Measurements from ENCODE around the gene BACE1-AS.
"Not testable (repeated sequence)": the region's sequence is repeated elsewhere in the genome, so short reads cannot be mapped to it uniquely, and the experiment has no call there.

Gene BACE1-AS

DNA sequence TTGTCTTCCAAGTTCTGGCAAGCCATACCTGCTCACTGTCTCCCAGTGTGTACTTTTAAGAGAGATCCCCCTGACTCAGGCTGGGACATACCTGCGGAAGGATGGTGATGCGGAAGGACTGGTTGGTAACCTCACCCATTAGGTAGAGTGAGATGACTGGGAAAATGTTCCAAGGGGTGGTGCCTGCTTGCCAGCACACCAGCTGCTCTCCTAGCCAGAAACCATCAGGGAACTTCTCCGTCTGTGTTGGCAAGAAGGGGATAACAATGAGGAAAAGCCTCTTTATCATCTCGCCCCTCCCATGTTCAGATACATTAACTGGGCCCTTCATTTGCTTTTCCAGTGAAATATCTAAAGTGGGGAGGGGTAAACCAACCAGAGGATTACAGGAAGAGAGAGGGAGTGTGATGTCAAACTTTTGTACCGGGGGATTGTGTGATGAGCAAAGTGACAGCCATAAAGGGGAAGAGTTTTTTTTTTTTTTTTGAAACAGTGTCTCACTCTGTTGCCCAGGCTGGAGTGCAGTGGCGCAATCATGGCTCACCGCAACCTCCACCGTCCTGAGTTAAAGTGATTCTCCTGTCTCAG is at the start of gene BACE1-AS:
Gene BACE1-AS (plus strand): TSS at position 538 of the 588 bp plus-strand sequence.
- no peak for DNase-seq

DNA sequence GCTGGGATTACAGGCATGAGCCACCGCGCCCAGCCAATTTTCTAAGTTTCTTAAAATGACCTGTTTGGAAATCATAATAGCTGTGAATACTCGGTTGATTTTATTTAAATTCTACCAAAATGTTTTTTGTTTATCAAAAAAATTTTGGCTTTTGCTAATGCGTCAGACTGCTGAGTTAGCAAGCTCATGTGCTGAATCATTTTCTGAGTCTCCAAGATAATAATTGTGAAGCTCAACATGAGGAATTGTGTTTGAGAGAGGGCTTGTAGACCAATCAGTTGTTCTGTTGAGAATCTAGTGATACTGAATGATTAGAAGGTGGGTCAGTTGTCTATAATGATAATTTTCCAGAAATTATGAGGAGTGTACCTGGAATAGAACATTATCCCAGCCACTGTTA is 42.8 kb upstream of the BACE1-AS start:
- DNase-seq: no peak

DNA sequence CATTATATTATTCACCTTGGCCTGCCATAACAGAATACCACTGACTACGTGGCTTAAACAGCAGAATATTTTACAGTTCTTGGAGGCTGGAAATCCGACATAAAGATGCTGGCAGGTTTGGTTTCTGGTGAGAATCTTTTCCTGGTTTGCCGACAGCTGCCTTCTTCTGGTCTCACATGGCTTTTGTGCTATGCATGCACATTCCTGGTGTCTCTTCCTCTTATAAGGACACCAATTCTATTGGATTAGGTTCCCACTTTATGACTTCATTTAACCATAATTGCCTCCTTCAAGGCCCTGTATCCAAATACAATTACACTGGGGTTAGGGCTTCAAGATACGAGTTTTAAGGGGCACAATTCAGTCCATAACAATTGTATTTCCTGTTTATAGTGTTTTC is 41.6 kb upstream of the BACE1-AS start:
- DNase-seq: no peak

DNA sequence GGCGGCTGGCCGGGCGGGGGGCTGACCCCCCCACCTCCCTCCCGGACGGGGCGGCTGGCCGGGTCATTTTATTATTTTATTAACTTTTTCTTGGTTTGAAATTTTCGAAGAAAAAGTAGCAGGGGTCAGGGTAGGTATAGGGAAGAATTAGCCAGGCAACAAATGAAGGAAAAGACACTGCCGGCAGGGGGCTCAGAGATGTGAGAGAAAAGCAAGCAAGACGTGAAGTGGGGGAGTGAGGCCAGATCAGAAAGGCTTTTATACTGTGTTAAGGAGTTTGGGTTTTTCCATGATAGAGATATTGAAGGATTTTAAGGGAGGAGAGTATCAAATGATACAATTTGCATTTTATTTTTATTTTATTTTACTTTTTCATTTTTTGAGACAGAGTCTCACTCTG is 39.6 kb upstream of the BACE1-AS start:
- DNase-seq: no peak

DNA sequence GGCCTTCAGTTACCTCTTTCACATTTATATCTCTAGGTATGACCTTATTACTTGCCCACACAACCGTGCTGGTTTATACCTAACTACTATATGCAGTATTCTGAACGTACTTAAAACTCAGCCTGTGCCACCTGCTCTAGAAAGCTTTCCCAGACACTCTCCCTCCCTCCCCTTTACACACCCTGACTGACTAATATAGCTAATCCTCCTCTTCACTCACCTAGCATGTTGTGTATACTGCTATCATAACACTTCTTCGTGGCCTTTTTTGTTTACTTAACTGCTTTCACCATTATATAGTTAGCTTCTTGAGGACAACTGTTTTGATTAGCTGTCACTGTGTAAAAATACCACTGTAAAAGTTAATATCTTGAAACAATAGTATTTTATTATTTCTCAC is 35.2 kb upstream of the BACE1-AS start:
- DNase-seq: no peak

DNA sequence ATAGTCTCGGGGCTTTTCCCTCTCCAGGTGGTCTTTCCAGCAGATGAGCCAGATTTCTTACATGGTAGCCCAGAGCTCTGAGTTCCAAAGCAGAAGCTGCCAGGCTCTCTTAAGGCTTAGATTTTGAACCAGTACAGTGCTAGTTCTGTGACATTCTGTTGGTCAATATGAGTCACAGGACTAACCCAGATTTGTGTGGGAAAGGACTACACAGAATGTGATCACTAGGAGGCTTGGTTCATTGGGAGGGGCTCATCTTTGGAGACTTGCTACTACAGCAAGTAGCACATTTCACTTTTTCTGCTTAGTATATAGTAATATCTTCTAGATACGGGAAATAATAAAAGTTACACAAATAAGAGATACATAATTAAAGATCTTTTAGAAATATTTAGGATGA is 34.6 kb upstream of the BACE1-AS start:
- no peak for DNase-seq

DNA sequence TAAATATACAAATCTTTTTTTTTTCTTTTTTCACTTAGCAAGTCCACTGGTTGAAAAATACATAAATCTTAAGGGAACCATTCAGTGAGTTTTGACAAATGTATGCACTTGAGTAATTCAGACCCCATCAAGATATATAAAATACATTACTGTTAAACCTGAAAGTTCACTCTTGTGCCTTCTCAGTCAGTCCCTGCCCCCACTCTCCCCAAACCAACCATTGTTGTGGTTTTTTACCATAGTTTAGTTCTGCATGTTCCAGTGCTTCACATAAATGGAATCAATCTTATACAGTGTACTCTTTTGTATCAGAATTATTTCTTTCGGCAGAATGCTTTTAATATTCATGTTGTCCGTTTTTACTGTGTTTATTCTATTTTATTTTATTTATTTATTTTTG is 32.6 kb upstream of the BACE1-AS start:
- DNase-seq: no peak

DNA sequence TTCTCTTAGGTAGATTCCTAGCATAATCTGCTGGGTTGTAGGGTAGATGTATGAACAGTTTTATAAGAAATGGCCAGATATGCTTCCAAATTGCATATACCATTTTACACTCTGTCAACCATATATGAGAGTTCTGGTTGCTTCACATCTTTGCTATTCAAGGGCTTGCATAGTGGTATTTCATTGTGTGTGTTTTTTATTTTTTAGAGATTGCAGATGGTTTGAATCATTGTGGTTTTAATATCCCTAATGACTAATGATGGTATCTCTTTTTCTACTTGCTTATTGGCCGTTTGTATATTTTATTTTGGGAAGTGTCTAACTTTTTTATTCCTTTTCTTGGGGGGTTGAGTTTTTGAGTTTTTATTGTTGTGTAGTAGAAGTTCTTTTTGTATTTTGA is 31.7 kb upstream of the BACE1-AS start:
- no peak for DNase-seq

DNA sequence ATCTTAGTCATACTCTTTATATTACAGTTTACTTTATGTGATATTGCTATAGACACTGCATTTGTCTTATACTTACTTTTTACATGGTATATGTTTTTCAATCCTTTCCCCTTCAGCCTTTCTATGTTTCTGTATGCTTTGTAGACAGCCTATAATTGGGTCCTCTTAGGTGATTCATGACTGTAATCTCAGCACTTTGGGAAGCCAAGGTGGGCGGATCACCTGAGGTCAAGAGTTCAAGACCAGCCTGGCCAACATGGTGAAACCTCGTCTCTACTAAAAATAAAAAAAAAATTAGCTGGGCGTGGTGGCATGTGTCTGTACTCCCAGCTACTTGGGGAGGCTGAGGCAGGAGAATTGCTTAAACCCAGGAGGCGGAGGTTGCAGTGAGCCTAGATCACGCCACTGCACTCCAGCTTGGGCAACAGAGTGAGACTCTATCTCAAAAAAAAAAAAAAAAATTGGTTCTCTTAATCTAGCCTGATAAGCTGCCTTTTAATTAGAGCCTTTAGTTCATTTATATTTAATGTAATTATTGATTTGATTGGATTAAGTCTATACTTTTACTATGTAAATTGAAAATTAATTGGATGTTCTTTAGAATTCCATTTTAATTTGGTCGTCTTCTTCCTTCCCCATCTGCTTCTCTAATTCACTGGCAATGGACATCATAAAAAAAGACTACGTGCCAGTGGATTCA is 26.4 kb upstream of the BACE1-AS start:
- not testable (repeated sequence) for DNase-seq

DNA sequence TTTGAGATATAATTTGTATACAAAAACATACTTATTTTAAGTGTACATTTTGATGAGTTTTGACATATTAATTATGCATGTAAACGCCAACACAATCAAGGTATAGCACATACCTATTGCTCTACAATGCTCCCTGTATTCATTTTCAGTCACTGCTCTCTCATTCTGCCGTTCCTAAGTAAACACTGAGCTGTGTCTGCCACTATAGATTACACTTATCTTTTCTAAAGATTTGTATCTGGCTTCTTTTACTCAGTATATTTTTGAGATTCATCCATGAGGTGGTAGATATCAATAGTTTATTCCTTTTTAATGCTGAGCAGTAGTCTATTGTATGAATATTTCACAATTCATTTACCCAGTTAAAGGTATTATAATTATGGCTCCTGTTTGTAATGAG is 25.4 kb upstream of the BACE1-AS start:
- no peak for DNase-seq

DNA sequence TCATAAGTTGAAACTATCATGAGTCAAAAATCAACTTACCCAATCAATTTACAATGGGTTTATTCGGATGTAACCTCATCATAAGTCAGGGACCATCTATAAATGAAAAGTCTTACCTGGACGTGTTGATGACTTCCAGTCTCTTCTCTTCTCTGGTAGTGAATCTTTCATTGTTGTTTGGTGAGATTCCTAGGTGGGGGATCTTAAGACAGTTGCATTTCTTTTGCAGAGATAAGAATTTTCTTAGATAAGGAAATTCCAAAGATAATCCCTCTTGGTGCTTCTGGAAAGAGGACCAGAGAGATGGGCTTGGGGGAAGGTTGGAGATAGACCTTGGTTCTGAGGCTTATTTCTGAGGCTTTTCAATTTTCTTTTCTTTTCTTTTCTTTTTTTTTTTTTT is 21.3 kb upstream of the BACE1-AS start:
- no peak for DNase-seq

DNA sequence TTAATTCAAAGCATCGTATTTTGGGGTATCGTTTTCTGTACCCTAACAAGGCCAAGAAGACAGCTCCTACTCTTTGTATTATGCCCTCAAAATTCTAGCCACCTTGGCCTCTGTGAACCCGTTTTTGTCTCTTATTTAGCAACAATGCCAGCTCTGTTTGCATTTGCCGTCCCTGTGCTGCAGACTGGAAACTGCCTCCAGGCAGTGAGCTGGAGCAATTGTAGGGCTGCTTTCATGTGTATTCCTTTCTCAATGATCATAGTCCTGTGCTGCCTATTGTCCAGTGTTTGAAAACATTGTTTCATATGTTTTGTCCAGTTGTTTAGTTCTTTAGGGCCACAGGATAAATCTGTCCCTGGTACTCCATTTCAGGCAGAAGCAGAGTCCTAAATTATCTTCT is 19.9 kb upstream of the BACE1-AS start:
- DNase-seq: no peak

DNA sequence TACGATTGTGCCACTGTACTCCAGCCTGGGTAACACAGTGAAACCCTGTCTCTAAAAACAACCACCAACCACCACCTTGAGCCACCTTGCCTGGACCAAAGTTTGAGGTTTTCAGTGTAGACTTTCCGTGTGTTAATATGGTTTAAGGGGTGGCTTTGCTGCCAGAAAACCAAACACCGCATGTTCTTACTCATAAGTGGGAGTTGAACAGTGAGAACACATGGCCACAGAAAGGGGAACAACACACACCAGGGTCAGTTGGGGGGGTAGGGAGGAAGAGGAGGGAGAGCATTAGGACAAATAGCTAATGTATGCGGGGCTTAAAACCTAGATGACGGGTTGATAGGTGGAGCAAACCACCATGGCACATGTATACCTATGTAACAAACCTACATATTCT is 19.0 kb upstream of the BACE1-AS start:
- not testable (repeated sequence) for DNase-seq

DNA sequence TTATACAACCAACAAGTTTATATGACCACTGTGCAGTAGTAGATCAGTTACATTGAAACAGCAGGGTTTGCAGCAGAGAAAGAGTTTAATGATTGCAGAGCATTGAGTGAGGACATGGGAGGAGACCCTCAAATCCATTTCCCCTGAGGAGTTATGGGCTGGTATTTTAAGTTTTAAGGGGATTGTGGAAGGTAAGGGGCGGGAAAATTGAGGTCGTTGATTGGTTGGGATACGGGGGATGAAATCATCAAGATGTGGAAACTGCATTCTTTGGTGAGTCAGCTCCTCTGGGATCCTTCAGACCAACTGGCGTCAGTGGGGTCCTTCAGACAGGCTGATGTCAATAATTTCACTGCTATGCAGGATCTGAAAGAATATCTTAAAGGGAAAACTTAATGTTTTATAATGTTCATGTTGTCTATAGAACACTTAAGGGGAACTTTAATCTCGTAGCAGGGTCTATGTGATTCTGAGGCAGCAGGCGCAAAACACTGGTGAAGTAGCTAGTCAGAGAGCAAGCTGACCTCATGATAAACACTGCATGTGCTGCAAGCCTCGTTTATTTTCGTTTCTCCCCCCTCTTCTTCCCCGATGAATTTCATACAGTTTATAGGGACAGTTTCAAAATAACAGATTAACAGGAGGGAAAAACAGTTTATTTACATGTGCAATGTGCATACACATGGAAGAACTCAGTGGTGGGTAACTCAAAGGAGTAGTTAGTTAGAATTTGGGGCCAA is 17.4 kb upstream of the BACE1-AS start:
- no peak for DNase-seq

DNA sequence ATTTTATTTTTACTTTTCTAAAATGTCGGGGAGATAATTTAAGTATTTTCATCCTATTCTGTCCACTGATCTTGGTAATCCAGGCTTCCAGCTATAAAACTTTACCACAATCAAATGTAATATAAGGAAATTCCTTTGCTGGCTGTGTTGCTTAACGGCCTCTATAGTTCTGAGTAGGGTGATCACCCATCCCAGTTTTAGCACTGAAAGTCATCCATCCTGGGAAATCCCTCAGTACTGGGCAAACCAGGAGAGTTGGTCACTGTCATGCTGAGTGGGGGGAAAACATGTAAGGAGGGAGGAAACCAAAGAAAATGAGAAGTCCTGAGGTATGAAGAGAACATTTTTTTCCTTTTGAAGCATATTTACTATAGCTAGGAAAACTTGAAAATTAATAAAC is 12.8 kb upstream of the BACE1-AS start:
- no peak for DNase-seq

DNA sequence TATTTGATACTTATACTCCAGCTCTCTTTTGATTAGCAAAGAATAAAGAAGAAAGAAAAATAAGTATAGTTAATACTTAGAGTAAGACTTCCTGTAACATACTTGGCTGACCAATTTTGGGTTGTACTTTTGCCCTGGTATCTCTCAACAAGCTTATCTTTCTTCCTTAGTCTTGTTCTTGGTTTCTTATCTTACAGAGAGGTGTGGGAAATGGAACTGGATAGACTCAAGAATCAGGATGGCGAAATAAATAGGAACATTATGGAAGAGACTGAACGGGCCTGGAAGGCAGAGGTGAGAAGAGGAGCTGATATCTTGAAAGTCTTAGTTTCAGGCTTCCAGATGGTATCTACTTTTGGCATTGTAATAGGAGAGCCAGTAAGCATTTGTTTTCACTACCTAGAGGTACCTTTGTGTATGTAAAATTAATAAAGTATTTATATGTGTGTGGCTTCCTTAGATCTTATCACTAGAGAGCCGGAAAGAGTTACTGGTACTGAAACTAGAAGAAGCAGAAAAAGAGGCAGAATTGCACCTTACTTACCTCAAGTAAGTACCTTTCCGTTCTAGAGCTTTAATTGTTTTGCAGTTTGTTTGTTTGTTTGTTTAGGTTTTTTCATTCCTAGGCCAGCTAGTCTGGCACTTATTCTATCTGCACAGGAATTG is 11.3 kb upstream of the BACE1-AS start:
- DNase-seq: no peak

DNA sequence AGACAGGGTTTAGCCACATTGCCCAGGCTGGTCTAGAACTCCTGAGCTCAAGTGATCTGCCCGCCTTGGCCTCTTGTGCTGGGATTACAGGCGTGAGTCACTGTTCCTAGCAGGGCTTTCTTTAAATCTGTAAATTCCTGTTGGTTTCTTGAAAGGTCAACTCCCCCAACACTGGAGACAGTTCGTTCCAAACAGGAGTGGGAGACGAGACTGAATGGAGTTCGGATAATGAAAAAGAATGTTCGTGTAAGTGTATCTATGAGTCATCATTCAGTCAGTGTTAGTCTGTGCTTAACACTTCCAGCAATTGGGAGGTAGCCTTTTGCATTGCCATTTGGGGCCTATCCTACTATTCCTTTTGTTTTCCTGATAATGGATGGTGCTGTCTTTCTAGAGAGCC is 10.0 kb upstream of the BACE1-AS start:
- DNase-seq: no peak

DNA sequence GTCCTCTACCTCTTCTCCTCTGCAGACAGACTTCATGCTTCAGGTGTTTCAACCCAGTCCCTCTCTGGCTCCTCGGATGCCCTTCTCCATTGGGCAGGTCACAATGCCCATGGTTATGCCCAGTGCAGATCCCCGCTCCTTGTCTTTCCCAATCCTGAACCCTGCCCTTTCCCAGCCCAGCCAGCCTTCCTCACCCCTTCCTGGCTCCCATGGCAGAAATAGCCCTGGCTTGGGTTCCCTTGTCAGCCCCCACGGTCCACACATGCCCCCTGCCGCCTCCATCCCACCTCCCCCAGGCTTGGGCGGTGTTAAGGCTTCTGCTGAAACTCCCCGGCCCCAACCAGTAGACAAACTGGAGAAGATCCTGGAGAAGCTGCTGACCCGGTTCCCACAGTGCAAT is 9.3 kb upstream of the BACE1-AS start:
- DNase-seq: no peak

DNA sequence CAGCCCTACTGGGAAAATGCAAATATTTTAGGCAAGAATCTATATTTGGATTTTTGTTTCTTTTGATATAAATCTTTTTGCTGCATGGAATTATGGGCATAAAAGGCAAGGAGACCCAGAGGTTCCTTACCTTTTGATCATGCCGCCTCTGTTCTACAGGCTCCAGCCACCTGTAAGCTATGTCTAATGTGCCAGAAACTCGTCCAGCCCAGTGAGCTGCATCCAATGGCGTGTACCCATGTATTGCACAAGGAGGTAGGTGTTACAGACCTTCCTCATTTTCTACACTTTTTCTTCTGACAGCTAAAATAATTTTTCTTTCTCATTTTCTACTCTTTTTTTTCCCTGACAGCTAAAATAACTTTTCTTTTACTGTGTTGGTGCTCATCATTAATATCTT is 8.2 kb upstream of the BACE1-AS start:
- DNase-seq: no peak

DNA sequence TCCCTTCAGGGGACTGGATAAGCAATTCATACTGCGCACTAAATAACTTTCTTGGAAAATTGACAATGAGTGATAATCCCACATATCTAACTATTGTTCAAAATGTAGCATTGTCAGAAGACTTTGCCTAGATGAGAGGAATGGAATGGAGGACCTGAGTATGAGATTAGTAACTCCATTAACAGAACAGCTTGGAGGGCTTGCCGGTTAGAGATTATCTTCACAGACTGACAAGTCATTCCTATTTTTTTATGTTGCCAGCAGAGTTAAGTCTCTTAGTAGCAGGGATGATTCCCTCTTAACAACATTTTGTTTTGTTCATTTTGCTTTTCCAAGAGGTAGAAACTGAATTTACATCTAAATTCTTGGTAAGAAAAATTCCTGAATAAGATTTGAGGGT is 7.1 kb upstream of the BACE1-AS start:
- no peak for DNase-seq

DNA sequence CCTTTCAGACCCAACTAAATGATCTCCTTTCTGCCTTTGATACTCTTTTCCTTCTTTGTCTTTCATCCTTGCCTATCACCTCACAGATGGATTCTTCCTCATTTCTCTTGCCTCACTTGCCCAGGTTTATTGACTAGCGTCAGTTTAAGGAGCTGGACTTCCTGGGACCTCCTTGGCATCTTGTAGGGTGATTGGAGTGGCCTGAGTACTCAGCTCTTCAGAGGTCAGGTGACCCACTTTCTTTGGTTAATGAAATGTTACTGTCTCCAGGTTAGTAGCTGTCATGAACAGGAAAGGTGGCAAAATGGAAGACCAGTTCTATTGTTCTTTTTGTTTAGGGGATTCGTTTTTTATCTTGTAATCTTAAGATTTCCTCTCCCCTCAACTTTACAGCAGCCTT is 4.6 kb upstream of the BACE1-AS start:
- DNase-seq: no peak

DNA sequence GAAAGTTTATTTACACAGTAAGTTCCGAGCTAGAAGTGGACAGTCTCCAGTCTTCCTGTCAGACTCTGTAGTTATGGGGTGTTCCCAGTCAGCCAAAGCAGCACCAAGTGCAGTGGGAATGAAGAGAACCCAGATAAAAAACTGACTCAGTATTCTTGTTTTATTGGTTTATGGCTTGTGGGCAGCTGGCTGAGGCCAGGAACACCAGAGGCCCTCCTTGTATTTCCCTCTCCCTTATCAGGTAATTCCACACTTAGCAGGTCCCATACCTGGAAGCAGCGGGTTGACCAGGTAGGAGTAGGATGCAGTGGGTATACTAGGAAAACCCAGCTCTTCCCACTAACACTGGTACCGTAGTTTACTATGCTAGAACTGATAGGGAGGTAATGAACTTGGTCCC is 3.5 kb upstream of the BACE1-AS start:
- DNase-seq: no peak

DNA sequence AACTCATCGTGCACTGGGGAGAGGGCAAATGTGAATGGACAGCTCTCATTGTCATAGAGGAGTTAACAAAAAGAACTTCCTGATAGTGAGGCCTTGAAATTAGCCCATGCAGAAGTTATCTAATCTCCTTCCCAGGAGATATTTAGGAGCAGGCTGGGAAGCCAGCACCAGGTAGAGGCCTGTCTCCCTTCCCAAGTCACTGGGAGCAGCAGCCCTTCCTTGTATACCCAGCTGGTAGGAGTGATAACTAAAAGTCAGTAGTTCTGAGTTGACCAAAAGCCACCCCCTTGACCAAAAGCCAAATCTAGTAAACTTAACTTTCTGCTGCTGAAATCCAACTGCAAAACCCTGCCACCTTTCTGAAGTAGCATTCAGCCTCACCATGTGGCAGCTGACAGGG is 1.4 kb upstream of the BACE1-AS start:
- DNase-seq: no peak

DNA sequence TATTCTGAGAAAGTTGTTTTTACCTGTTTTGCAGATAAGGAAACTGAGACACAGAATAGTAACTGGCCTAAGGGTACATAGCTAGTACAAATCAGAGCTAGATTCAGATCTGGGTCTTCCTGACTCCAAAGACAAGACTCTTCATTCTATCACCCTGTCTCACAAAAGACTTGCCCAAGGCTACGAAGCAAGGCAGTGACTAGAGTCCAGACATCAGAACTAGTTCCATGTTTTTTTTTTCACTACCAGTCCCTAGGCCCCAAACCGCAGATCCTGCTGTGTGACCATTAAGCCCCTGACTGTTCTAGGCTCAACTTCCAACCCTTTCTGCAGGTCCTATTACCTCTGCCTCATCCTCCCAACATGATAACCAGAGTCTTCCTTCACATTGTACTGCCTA is 1.5 kb downstream of the BACE1-AS start:
- DNase-seq: no peak
